GM12873 (cell line): ENCODE results near the gene ATXN3L.

ENCODE experiments used
- CTCF ChIP-seq: IDR thresholded peaks from 2 replicates; pipeline ENCODE4 v1.5.1; 2012; ENCODE audit warnings: low read depth, mild to moderate bottlenecking, moderate library complexity, low read length, control low read depth; ENCODE audit not compliant: insufficient read depth; ENCODE audit errors: missing control alignments

The ATXN3L gene

GRCh38 chrX:13307041-13307440, 12.8 kb downstream of the ATXN3L start:
- no peak for TF ChIP-seq CTCF

GRCh38 chrX:13305108-13305507, 14.7 kb downstream of the ATXN3L start:
- TF ChIP-seq CTCF, result no peak

GRCh38 chrX:13304052-13304451, 15.8 kb downstream of the ATXN3L start:
- TF ChIP-seq CTCF, result no peak

- no peak for TF ChIP-seq CTCF
Observed at GRCh38 chrX:13298836-13299235, 21.0 kb downstream of the ATXN3L start.

GRCh38 chrX:13295841-13296240, 24.0 kb downstream of the ATXN3L start:
- TF ChIP-seq CTCF, result no peak

GRCh38 chrX:13293700-13294099, 26.2 kb downstream of the ATXN3L start:
- no peak for TF ChIP-seq CTCF

- TF ChIP-seq CTCF, result no peak
Observed at GRCh38 chrX:13290891-13291614, 28.8 kb downstream of the ATXN3L start.
